ENCODE data around the gene RBMS1.

The RBMS1 gene

GRCh38 chr2:160305081-160305750 lies 188.4 kb downstream of the RBMS1 start:
- TF ChIP-seq TAF1 (IDR thresholded peaks at IDR 0.05; ENCODE audit: borderline replicate concordance, insufficient read depth, low read length) (no peak), SIN3A (IDR thresholded peaks at IDR 0.05; ENCODE audit: borderline replicate concordance, insufficient read depth, low read length) (no peak), POLR2AphosphoS5 (IDR thresholded peaks at IDR 0.05; ENCODE audit: low read depth, low read length) (no peak), REST (IDR thresholded peaks at IDR 0.05; ENCODE audit: insufficient read depth in 1 of 2, low read depth in 2 of 2, low read length in 2 of 2) (no peak), FOXP2 (optimal IDR thresholded peaks at IDR 0.05; ENCODE audit: borderline replicate concordance, extremely low read depth, extremely low read length, insufficient read depth) (no peak)

- no peak for TF ChIP-seq POLR2AphosphoS5 (IDR thresholded peaks at IDR 0.05; ENCODE audit: low read depth, low read length)
- no peak for TF ChIP-seq SIN3A (IDR thresholded peaks at IDR 0.05; ENCODE audit: borderline replicate concordance, insufficient read depth, low read length)
- no peak for TF ChIP-seq FOXP2 (optimal IDR thresholded peaks at IDR 0.05; ENCODE audit: borderline replicate concordance, extremely low read depth, extremely low read length, insufficient read depth)
- no peak for TF ChIP-seq TAF1 (IDR thresholded peaks at IDR 0.05; ENCODE audit: borderline replicate concordance, insufficient read depth, low read length)
- TF ChIP-seq REST (IDR thresholded peaks at IDR 0.05; ENCODE audit: insufficient read depth in 1 of 2, low read depth in 2 of 2, low read length in 2 of 2), result no peak
Measured at GRCh38 chr2:160303527-160303926, 190.1 kb downstream of the RBMS1 start.

GRCh38 chr2:160303076-160303475 lies 190.5 kb downstream of the RBMS1 start:
- TF ChIP-seq TAF1 (IDR thresholded peaks at IDR 0.05; ENCODE audit: borderline replicate concordance, insufficient read depth, low read length), result no peak
- TF ChIP-seq SIN3A (IDR thresholded peaks at IDR 0.05; ENCODE audit: borderline replicate concordance, insufficient read depth, low read length), result no peak
- TF ChIP-seq POLR2AphosphoS5 (IDR thresholded peaks at IDR 0.05; ENCODE audit: low read depth, low read length), result no peak
- no peak for TF ChIP-seq FOXP2 (optimal IDR thresholded peaks at IDR 0.05; ENCODE audit: borderline replicate concordance, extremely low read depth, extremely low read length, insufficient read depth)
- no peak for TF ChIP-seq REST (IDR thresholded peaks at IDR 0.05; ENCODE audit: insufficient read depth in 1 of 2, low read depth in 2 of 2, low read length in 2 of 2)

- no peak for TF ChIP-seq POLR2AphosphoS5 (IDR thresholded peaks at IDR 0.05; ENCODE audit: low read depth, low read length)
- TF ChIP-seq FOXP2 (optimal IDR thresholded peaks at IDR 0.05; ENCODE audit: borderline replicate concordance, extremely low read depth, extremely low read length, insufficient read depth), result no peak
- no peak for TF ChIP-seq REST (IDR thresholded peaks at IDR 0.05; ENCODE audit: insufficient read depth in 1 of 2, low read depth in 2 of 2, low read length in 2 of 2)
- TF ChIP-seq TAF1 (IDR thresholded peaks at IDR 0.05; ENCODE audit: borderline replicate concordance, insufficient read depth, low read length), result no peak
- no peak for TF ChIP-seq SIN3A (IDR thresholded peaks at IDR 0.05; ENCODE audit: borderline replicate concordance, insufficient read depth, low read length)
Measured at GRCh38 chr2:160301420-160301819, 192.2 kb downstream of the RBMS1 start.
